ENCODE measurements around the gene GTPBP10. TPM values are rescaled to one million over a fixed set of nuclear protein-coding genes. Genes with fewer than 3 reads are reported as not detected.

GTPBP10 gene
- polyA plus RNA-seq, 3 donors, result 7.0 to 9.3 (median 8.3) TPM

DNA sequence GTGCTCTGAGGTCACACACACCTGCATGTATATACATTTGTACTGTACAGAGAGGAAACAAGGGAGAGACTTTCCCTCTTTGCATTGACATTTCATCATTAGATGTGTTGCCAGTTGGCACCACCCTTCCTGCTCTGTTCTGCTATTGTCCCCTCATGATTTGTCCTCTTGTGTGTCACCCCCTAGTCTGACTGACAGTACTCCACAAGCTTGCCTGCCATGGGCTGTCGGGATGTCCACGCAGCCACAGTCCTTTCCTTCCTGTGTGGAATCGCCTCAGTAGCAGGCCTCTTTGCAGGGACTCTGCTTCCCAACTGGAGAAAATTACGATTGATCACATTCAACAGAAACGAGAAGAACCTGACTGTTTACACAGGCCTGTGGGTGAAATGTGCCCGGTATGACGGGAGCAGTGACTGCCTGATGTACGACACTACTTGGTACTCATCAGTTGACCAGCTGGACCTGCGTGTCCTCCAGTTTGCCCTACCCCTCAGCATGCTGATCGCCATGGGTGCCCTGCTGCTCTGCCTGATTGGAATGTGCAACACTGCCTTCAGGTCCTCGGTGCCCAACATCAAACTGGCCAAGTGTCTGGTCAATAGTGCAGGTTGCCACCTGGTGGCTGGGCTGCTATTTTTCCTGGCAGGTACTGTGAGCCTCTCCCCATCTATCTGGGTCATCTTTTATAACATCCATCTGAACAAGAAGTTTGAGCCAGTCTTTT lies 66.1 kb downstream of the GTPBP10 start:
- H3K27ac ChIP-seq (ENCODE audit: low read depth, low read length), result no peak overlapping the region
- 85 to 91% (median 90%) methylated on average over 11 of the region's 11 CpGs for WGBS, 3 donors

DNA sequence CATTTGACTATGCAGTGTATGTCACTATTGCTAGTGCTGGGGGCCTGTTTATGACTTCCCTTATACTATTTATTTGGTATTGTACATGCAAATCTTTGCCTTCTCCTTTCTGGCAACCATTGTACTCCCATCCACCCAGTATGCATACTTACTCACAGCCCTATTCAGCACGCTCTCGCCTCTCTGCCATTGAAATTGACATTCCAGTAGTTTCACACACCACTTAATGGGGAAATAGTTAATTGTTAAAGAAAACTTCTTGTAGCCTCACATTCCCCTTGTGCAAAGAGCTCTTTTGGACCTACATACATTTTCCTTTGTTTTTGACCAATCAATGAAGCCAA lies 66.6 kb downstream of the GTPBP10 start:
- no peak overlapping the region for H3K27ac ChIP-seq (ENCODE audit: low read depth, low read length)
- 95 to 96% (median 96%) methylated on average over 2 of the region's 2 CpGs for WGBS, 3 donors

DNA sequence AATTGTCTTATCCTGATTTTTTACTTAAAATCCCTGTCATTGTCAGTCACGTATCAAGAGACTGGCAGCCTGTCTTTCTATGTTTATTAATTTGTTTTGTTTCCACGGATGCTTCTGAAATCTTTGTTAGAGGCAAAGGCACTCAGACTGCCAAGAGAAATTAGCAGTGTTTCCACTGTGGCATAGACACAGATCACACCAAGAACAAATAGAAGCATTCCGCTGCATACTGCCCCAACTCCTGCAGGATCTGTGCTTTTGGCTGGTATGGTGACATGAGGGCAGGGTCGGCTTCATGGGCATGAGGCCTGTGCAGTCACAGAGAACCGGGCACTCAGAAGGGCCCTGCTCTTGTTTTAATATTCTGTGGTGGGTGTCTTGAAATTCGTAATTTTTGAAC lies 75.1 kb downstream of the GTPBP10 start:
- 85 to 90% (median 86%) methylated on average over 6 of the region's 6 CpGs for WGBS, 3 donors

DNA sequence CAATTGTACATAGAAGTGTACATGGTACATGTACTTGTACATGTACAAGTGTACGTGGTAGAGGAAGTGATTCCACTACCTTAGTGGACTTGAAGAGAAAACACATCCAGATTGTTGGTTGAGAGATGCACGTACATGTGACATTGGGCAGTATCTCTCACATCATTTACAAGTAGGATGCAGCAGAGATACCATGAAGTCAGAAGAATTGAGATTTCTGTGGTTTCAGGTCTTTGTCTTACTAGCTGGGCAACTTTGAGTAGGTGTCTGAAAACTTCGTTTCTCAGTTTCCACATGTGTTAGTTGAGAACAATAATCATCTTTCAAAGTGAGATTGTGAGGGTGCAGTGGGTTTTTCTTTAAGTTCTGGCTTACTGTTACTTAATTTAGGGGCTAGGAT lies 78.2 kb downstream of the GTPBP10 start:
- H3K27ac ChIP-seq (ENCODE audit: low read depth, low read length), result no peak overlapping the region
- WGBS, 3 donors, result 78 to 85% (median 81%) methylated on average over 3 of the region's 3 CpGs

More for the DNA sequence above, 75.1 kb downstream of the GTPBP10 start:
- H3K27ac ChIP-seq (ENCODE audit: low read depth, low read length), result no peak overlapping the region

DNA sequence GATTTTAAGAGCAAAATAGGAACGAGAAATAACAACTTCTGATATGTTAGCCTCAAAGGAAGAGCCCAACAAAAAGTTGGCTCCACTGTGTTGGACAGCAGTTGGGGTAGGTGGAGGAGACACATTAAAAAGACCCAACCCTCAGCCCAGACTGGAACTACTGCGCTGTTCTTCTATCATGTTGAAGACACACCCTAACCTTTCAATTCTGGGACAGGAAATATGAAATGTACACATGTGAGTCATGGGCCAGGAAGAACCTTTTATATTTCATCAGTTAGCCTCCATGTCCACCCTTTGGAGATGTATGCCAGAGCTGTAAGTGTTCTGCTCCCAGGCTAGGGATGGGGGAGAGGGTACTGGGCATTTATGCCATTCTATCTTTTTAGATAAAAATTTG lies 78.9 kb downstream of the GTPBP10 start:
- no peak overlapping the region for H3K27ac ChIP-seq (ENCODE audit: low read depth, low read length)
- WGBS, 3 donors, result 43 to 91% (median 88%) methylated on average over 2 of the region's 2 CpGs

DNA sequence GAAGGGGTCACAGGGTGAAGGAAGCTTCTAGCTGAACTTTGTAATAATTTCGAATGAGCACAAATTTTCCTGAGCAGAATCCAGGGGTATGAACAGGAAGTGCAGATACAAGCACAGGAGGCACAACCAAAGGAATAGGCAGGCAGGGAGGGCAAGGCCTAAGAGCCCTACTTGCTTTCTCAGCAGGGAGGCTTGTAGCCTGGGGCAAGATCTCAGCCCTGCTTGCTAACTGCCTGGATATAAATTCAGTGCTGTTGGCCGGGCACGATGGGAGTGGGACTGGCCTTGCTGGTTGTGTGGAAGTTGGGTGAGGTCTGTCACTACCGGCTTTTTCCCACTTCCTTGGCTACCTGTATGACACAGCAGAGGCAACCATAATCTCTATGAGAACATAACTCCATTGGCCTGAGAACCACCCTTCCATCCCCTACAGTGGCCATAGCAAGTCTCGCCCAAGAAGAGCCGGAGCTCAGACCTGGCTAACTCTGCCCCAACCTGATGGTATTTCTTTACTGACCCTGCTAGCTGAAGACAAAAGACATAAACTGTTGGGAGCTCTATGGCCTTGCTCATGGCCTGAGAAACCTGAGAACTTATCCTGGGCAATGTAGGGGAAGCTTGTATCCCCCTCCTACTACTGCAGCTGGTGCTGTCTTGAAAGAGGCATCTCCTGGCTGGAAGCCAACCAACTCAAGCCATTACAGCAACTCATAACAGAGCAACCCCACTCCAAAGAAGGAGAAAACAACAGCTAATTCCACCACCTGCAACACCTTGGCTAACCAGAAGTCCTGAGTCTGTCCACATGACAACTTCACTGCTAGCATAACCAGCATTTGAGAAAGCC lies 84.3 kb downstream of the GTPBP10 start:
- H3K27ac ChIP-seq (ENCODE audit: low read depth, low read length), result no peak overlapping the region
- 88 to 95% (median 89%) methylated on average over 6 of the region's 6 CpGs for WGBS, 3 donors

DNA sequence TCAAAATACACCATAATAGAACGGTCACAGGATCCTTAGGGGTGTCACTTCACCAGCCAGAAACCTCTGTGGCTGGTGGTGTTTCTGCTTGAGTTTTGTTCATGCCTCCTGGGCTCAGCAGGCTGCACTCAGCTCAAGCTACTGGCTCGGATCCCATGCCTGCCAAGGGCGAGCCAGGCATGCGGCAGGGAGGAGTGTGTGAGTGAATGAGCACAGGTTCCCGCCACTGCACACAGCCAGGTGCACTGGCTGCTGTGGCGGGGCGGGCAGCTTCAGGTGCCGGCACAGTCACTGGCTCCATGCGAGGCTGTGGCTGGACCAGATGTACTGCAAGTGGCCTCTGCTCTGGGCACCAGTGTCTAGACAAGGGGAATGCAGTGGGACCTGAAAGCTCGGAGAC lies 86.2 kb downstream of the GTPBP10 start:
- no peak overlapping the region for H3K27ac ChIP-seq (ENCODE audit: low read depth, low read length)
- WGBS, 3 donors, result 54 to 79% (median 77%) methylated on average over 10 of the region's 10 CpGs

DNA sequence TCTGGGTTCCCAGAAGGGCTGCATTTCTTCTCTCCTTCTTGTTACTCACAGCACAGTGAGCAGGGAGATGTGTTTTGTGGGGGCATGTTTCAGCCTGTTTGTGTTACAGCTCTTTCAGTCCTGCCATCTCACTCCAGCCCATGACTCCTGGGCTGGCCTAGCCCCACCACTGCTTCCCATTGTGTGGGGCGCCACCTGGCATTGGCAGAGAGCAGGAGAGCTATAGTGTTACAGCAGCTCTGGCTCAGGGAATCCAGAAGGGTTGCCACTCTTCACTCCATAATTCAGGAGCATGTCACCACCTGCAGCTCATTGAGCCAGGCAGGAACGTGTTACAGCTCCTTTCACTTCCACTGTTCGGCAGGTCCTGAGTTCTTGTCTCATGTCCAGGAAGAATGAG lies 86.7 kb downstream of the GTPBP10 start:
- no peak overlapping the region for H3K27ac ChIP-seq (ENCODE audit: low read depth, low read length)
- 76 to 96% (median 87%) methylated on average over 3 of the region's 3 CpGs for WGBS, 3 donors

Other genes with a start within 250 kb of the GTPBP10 start
- gene STEAP1, start 192.2 kb upstream of the GTPBP10 start, polyA plus RNA-seq, result 10 to 100 TPM in 2 of 3 donors, 1 to 10 TPM in 1; 4.3 to 50.9 (median 17.2) TPM
- gene STEAP2, start 135.0 kb upstream of the GTPBP10 start, polyA plus RNA-seq, result 10 to 100 TPM in 1 of 3 donors, 1 to 10 TPM in 2; 2.6 to 11.4 (median 5.5) TPM
- gene CFAP69, start 101.5 kb upstream of the GTPBP10 start, polyA plus RNA-seq, result 1 to 10 TPM; 1.2 to 5.5 (median 2.5) TPM
- gene FAM237B, start 25.4 kb upstream of the GTPBP10 start, polyA plus RNA-seq, result under 1 TPM in 1 of 3 donors, not detected in 2; 0.03 TPM
- 10 to 100 TPM in 1 of 3 donors, 1 to 10 TPM in 2; 7.0 to 11.4 (median 7.8) TPM for gene CLDN12, start 56.7 kb downstream of the GTPBP10 start, polyA plus RNA-seq
- not detected for gene PTTG1IP2, start 122.9 kb downstream of the GTPBP10 start, polyA plus RNA-seq
- 10 to 100 TPM in 1 of 3 donors, 1 to 10 TPM in 2; 4.5 to 14.7 (median 5.2) TPM for gene CDK14, start 249.6 kb downstream of the GTPBP10 start, polyA plus RNA-seq

Data from adipose tissue (tissue), 3 donors.